Rectal smooth muscle tissue (tissue), 1 donor: ENCODE measurements around the gene TSC22D1.
"Not testable (repeated sequence)": the region's sequence is repeated elsewhere in the genome, so short reads cannot be mapped to it uniquely, and the experiment has no call there.

Experiments used
- H3K27ac ChIP-seq: one replicate; pipeline ENCODE4 v1.7.0; 2013; ENCODE audit warnings: low read depth, low read length, inconsistent platforms
- H3K27me3 ChIP-seq: one replicate; pipeline ENCODE4 v1.7.0; 2013; ENCODE audit warnings: low read length; ENCODE audit not compliant: control insufficient read depth, insufficient read depth
- H3K36me3 ChIP-seq: one replicate; pipeline ENCODE4 v1.7.0; 2013; ENCODE audit warnings: low read length; ENCODE audit not compliant: control insufficient read depth, insufficient read depth
- H3K4me1 ChIP-seq: one replicate; pipeline ENCODE4 v1.7.0; 2013; ENCODE audit warnings: low read length; ENCODE audit not compliant: control insufficient read depth, insufficient read depth
- H3K4me3 ChIP-seq: one replicate; pipeline ENCODE4 v1.7.0; 2013; ENCODE audit warnings: low read length
- H3K9ac ChIP-seq: one replicate; pipeline ENCODE4 v1.7.0; 2013; ENCODE audit warnings: low read length

The TSC22D1 gene

DNA sequence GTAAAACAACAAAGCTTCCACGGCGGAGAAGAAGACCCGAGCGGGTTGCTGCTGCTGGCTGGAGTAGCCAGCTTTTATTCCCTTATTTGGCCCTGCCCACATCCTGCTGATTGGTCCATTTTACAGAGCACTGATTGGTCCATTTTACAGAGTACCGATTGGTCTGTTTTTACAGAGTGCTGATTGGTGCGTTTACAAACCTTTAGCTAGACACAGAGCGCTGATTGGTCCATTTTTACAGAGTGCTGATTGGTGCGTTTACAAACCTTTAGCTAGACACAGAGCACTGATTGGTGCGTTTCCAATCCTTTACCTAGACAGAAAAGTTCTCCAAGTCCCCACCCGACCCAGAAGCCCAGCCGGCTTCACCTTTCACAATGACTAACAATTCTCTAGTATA lies 119.9 kb downstream of the TSC22D1 start:
- H3K27me3 ChIP-seq, H3K4me1 ChIP-seq, H3K4me3 ChIP-seq, H3K9ac ChIP-seq, H3K27ac ChIP-seq, H3K36me3 ChIP-seq: not testable (repeated sequence)

DNA sequence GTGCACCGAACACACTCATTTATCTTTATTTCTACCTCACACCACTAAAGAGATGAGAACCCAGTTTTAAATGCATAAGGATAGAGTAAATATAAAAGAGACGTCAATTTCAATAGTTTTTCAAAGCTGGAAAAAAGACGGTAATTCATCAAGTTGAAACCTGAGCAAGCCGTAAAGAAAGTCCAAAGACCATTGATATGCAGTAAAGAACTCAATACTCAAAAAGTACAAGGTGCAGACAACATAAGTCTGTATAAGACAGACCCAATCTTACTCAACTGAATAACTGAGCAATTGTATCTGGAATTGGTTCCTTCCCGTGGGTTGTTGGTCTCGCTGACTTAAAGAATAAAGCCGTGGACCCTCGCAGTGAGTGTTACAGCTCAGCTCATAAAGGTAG lies 120.4 kb downstream of the TSC22D1 start:
- Histone ChIP-seq H3K9ac (no peak overlapping the region), H3K4me3 (no peak overlapping the region), H3K27me3 (no peaks in the 10 kb centered on the region), H3K36me3 (no peaks in the 10 kb centered on the region), H3K27ac (no peak overlapping the region), H3K4me1 (no peaks in the 10 kb centered on the region)

DNA sequence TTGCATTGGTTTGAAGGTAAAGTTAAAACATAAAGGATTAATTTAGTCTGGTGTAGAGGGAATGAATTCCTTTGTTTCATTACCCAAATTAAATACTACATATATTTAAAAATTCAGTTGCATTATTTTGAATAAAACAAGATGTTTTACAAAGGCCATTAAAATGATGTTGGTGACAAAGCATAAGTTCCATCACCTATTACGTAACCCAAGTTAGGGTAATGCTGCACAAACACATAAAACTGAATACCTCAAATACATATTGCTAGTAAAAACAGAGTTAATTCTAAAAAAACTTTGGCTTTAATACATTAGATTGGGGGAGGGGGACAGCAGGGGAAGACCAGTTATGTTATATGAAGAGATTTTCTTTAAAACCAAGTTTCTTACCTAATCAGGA lies 122.2 kb downstream of the TSC22D1 start:
- Histone ChIP-seq H3K4me1 (no peaks in the 10 kb centered on the region), H3K9ac (no peak overlapping the region), H3K36me3 (no peaks in the 10 kb centered on the region), H3K27ac (no peak overlapping the region), H3K4me3 (no peak overlapping the region), H3K27me3 (no peaks in the 10 kb centered on the region)

- no peak overlapping the region for H3K4me3 ChIP-seq
- H3K27ac ChIP-seq: no peak overlapping the region
- H3K27me3 ChIP-seq: no peaks in the 10 kb centered on the region
- H3K4me1 ChIP-seq: no peaks in the 10 kb centered on the region
- H3K9ac ChIP-seq: no peak overlapping the region
- H3K36me3 ChIP-seq: no peaks in the 10 kb centered on the region
Observed at GRCh38 chr13:44453069-44453468, 123.1 kb downstream of the TSC22D1 start.

- Histone ChIP-seq H3K36me3 (no peaks in the 10 kb centered on the region), H3K27ac (no peak overlapping the region), H3K27me3 (no peaks in the 10 kb centered on the region), H3K4me3 (no peak overlapping the region), H3K9ac (no peak overlapping the region), H3K4me1 (no peaks in the 10 kb centered on the region)
Observed at GRCh38 chr13:44452418-44452817, 123.7 kb downstream of the TSC22D1 start.

DNA sequence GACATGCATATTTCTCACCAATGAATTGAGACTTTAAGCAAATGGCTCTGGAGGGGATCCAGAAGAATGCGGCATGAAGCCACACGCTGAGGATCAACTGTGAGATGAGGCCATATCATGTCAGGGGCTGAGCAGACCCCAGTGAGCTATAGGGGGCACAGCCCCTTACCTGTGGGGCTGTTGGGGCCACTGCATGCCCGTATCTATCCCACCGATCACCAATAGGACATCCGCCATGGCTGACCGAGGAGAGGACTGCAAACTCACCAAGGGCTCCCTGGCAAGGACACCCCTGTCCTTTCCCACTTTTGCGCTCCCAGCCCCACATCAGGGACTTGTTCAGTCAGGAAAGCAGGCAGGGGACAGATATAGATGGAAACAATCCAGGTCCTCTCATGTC lies 124.5 kb downstream of the TSC22D1 start:
- Histone ChIP-seq H3K27me3 (no peaks in the 10 kb centered on the region), H3K4me1 (no peaks in the 10 kb centered on the region), H3K36me3 (no peaks in the 10 kb centered on the region), H3K4me3 (no peak overlapping the region), H3K9ac (no peak overlapping the region), H3K27ac (no peak overlapping the region)

DNA sequence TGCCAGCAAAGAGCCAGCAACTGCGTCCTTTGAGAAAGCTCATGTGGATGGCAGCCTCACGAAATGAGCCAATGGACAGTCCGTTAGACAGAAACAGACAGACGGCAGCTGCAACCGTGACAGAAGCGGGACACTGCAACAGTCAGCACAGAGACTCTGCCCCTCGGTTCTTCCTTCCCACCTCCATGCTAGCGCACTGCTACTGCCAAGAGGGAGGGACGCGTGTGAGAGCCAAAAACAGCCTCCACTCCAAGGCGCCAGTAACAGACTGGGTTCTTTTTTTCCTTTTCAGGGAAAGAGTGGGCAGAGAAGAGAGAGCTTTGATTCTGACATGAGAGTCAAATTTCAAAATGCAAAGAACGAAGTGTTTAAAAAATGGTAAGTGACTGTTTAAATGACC lies 125.0 kb downstream of the TSC22D1 start:
- no peak overlapping the region for H3K9ac ChIP-seq
- H3K36me3 ChIP-seq: no peaks in the 10 kb centered on the region
- no peaks in the 10 kb centered on the region for H3K27me3 ChIP-seq
- H3K4me1 ChIP-seq: no peaks in the 10 kb centered on the region
- H3K4me3 ChIP-seq: no peak overlapping the region
- no peak overlapping the region for H3K27ac ChIP-seq

DNA sequence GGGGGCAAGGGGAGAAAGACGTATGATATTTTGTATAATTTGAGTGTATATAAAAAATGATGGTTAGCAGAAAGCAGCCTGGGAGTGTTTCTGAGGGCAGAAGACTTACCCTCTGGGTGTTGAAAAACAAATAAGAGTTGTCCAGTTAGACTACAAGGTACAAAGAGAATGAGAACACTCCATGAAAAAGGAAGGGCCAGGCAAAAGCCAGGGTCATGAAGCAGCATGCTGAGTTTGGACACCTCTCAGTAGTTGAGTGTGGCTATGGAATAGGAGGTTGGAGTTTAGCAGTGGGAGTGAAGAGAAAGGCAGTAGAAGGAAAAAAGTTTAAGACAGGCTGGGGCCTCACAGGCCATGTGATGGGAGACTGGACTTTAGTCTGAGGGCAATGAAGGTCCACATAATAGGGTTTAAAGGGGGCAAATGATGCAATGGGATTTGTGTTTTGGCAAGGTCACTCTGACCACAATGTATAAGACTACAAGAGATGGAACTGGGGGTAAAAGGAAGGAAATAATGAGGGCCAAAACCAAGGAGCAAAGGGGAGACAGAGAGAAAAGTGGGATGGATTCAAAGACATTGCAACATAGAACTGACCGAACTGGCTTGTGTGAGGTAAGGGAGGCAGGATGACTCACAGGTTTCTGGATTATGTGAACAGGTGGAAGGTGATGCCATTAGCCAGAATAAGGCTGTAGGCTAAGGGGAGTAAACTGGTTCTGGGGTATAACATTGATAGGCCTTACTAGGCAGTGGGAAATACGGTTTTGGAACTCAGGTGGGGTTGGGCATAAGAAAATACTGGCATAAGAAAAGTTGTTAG lies 125.9 kb downstream of the TSC22D1 start:
- Histone ChIP-seq H3K4me3 (no peak overlapping the region), H3K36me3 (no peaks in the 10 kb centered on the region), H3K27me3 (no peaks in the 10 kb centered on the region), H3K4me1 (no peaks in the 10 kb centered on the region), H3K27ac (no peak overlapping the region), H3K9ac (no peak overlapping the region)

DNA sequence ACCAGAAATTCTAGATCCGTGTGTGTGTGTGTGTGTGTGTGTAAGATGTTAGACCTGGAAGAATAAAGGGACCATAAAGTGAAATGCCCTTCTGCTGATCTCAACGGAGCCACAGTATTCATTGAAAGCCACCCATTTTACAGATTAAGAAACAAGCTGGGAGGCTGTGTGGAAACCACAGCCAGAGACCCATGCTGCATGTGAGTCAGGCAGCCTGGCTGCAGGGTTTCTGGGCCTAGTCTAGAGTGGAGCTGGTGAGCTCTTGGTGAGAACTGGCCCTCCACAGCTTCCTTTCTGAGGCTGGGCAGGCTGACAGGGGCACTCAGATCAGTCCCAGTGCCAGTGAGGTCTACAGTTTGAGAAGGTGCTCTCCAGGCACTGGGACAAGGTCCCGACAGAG lies 127.3 kb downstream of the TSC22D1 start:
- Histone ChIP-seq H3K4me1 (no peaks in the 10 kb centered on the region), H3K27ac (no peak overlapping the region), H3K9ac (no peak overlapping the region), H3K36me3 (no peaks in the 10 kb centered on the region), H3K4me3 (no peak overlapping the region), H3K27me3 (no peaks in the 10 kb centered on the region)

GRCh38 chr13:44448373-44448772 lies 127.8 kb downstream of the TSC22D1 start:
- no peak overlapping the region for H3K4me3 ChIP-seq
- H3K9ac ChIP-seq: no peak overlapping the region
- H3K27me3 ChIP-seq: no peaks in the 10 kb centered on the region
- no peaks in the 10 kb centered on the region for H3K4me1 ChIP-seq
- no peaks in the 10 kb centered on the region for H3K36me3 ChIP-seq
- H3K27ac ChIP-seq: no peak overlapping the region

DNA sequence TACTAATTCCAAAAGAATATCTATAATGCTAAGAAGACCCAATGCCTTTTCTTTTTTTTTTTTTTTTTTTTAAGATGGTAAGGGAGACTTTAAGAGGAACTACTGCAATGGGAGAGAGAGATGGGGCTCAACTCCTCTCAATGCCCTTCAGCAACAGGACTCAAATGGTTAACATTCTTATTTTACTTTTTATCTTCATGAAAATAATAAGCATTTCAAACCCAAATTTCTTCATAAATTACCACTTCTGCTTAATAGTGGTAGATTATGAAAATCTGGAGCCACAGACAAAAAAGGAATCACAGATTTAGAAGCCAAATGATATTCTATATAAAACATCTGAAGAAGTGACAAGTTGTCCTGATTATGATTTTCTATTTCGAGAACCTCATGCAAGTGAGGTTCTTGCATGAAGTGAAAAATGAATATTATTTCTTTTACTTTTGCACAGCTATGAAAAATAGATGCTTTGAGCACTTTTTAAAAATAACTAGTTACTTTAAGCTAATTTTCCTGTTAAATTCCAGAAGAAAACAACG lies 128.3 kb downstream of the TSC22D1 start:
- Histone ChIP-seq H3K4me3 (no peak overlapping the region), H3K36me3 (no peaks in the 10 kb centered on the region), H3K27ac (no peak overlapping the region), H3K27me3 (no peaks in the 10 kb centered on the region), H3K4me1 (no peaks in the 10 kb centered on the region), H3K9ac (no peak overlapping the region)

- no peak overlapping the region for H3K9ac ChIP-seq
Observed at GRCh38 chr13:44440046-44440608, 136.0 kb downstream of the TSC22D1 start.

More at GRCh38 chr13:44440046-44440608, 136.0 kb downstream of the TSC22D1 start:
- Histone ChIP-seq H3K4me3 (no peak overlapping the region), H3K27ac (no peak overlapping the region), H3K4me1 (peaks cover 10% of the 10 kb centered on the region), H3K36me3 (no peaks in the 10 kb centered on the region), H3K27me3 (no peaks in the 10 kb centered on the region)
